ENCODE measurements around the gene EXOSC5.

DNA sequence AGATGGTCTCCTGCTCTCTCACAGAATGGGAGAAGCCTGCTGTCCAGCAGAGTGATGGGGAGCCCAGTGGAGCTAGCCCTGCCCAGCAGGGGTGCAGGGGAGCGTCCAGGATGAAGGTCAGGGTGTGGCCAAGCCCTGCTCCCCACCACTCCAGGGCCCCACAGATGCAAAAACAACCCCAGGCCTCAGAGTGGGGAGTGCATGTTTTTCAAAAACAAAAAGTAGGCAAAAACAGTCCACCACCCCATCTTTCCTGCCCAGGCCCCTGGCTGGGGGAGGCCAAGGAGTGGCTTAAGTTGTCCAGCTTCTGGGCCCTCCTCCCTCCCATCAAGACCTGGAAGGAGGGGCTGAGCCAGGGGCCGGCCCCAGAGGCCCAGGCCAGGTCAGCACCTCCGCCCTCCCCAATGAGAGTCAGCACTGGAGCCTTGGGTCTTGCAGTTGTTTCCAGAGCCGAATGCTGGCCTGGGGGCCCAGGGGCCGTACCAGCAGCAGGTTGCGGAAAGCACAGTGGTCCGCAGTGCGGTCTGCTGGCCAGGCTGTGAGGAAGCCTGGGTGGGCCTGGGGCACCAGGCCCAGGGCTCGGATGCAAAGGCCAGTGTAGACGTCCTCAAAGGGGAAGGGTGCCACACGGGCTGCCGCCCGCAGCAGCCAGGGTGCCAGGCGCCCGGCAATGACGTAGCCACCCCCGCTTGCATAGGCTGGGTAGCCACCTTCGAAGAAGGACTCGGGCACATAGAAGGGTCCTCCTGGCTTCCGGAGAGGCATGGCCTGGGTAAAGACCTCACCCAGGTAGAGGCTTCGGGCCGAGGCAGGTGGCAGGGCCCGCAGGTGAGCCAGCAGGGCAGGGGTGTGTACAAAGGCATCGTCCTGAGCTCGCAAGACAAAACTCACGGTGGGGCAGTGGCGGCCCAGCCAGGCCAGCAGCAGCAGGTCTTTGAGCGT, 28.3 kb upstream of the EXOSC5 start:
- TF ChIP-seq, protein P1, sequence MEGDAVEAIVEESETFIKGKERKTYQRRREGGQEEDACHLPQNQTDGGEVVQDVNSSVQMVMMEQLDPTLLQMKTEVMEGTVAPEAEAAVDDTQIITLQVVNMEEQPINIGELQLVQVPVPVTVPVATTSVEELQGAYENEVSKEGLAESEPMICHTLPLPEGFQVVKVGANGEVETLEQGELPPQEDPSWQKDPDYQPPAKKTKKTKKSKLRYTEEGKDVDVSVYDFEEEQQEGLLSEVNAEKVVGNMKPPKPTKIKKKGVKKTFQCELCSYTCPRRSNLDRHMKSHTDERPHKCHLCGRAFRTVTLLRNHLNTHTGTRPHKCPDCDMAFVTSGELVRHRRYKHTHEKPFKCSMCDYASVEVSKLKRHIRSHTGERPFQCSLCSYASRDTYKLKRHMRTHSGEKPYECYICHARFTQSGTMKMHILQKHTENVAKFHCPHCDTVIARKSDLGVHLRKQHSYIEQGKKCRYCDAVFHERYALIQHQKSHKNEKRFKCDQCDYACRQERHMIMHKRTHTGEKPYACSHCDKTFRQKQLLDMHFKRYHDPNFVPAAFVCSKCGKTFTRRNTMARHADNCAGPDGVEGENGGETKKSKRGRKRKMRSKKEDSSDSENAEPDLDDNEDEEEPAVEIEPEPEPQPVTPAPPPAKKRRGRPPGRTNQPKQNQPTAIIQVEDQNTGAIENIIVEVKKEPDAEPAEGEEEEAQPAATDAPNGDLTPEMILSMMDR (IDR thresholded peaks at IDR 0.05): no peak
- TF ChIP-seq POLR2A (IDR thresholded peaks at IDR 0.05) (no peak), EP300 (IDR thresholded peaks at IDR 0.05) (no peak)
